ENCODE results near the gene BCAT1. TPM values are rescaled to one million over a fixed set of nuclear protein-coding genes. Genes with fewer than 3 reads are reported as not detected.

The BCAT1 gene, protein sequence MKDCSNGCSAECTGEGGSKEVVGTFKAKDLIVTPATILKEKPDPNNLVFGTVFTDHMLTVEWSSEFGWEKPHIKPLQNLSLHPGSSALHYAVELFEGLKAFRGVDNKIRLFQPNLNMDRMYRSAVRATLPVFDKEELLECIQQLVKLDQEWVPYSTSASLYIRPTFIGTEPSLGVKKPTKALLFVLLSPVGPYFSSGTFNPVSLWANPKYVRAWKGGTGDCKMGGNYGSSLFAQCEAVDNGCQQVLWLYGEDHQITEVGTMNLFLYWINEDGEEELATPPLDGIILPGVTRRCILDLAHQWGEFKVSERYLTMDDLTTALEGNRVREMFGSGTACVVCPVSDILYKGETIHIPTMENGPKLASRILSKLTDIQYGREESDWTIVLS
- total RNA-seq (1 to 10 TPM; 1.2 to 4.2 (median 3.2) TPM), total RNA-seq (1.1 to 92.2 (median 5.8) reads per million in 29 experiments)
- total RNA-seq (2013) = 0.77 TPM

GRCh38 chr12:24948757-24949722 is at the start of gene BCAT1:
TSS of gene BCAT1 (minus strand) at chr12:24949101. CDS start at chr12:24948932, 169 bp downstream.
- no peaks in the 10 kb centered on the region for H3K36me3 Mint-ChIP-seq
- H3K9me3 Mint-ChIP-seq = no peaks in the 10 kb centered on the region
- H3K4me3 ChIP-seq (ENCODE audit: control insufficient read depth in 1 of 2, extremely low read depth in 1 of 2, low read length in 1 of 2) = peak within 1 kb of the TSS; percentile 52 to 82
- H3K27ac ChIP-seq (ENCODE audit: low read length) = no peak within 1 kb of the TSS
- H3K4me1 Mint-ChIP-seq = peaks cover 19 to 36% (median 23%) of the 10 kb centered on the region in 3 donors
- peaks cover 0 to 20% of the 10 kb centered on the region in 2 experiments for H3K27me3 ChIP-seq (replicated peaks in 1 of 2; ENCODE audit: control insufficient read depth in 2 of 2, extremely low read depth in 1 of 2, insufficient read depth in 2 of 2, low read length in 1 of 2)
- no peaks in the 10 kb centered on the region for H3K9me3 ChIP-seq
- ChIA-PET POLR2A (no interaction called here), CTCF (interaction anchor here in 1 of 2 donors (0.6 kb wide), 1 partner anchor 1149 kb away, joined by 3 read pairs; no protein-coding TSS in a partner anchor)
- peak in 17 of 35 experiments; percentile 2 to 37 (median 7) for DNase-seq
- H3K4me1 ChIP-seq (ENCODE audit: control insufficient read depth in 1 of 2, extremely low read depth in 1 of 2, insufficient read depth in 2 of 2, low read length in 2 of 2) = peaks cover 10 to 12% of the 10 kb centered on the region in 2 experiments
- peak; percentile 44 to 66 (median 58) for ATAC-seq (replicated peaks in 1 of 4)
- 4% methylated on average over 33 of the region's 52 CpGs for WGBS (ENCODE audit: insufficient coverage)
- peak within 1 kb of the TSS in 1 of 2 donors; percentile 24 for H3K27ac Mint-ChIP-seq
- H3K36me3 ChIP-seq (ENCODE audit: control insufficient read depth in 2 of 2, extremely low read depth in 1 of 2, insufficient read depth in 1 of 2, low read length in 1 of 2) = no peaks in the 10 kb centered on the region
- peaks cover 36 to 54% of the 10 kb centered on the region in 2 donors for H3K27me3 Mint-ChIP-seq
- H3K4me3 Mint-ChIP-seq = peak within 1 kb of the TSS; percentile 73 to 94 (median 81)

DNA sequence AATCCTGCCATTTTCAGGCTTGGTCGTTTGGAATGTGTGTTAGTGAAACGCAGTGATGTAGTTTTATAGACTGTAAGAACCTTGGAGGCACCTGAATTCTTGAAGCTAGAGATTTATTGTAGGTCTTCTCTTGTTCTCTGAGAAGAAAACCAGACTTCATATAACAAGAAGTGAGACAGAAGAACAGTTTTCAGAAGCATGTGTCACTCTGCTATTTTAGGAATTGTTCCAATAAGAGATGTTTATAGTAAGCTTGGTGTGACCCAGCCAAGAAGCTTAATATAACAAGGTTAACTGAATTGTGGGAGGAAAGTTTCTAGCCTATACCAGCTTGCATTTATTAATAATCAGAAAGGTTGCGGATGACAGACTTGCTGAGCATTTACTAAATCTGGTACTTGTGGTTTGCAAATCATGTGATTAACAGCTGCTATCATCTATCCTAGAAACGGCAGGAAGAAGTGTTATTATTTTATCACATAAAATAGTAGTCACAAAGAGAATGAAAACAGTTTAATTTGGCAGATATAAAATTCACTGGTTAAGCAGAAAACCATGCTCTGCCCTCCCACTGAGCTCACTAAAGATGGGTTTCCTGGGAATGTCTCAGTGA is 49.2 kb upstream of the BCAT1 start:
- POLR2A ChIA-PET = interaction anchor here in 1 of 2 donors (0.6 kb wide), 1 partner anchor 15 kb away, joined by 4 read pairs; no protein-coding TSS in a partner anchor
- H3K4me3 ChIP-seq (ENCODE audit: control insufficient read depth in 1 of 2, extremely low read depth in 1 of 2, low read length in 1 of 2) = no peak overlapping the region
- ATAC-seq (replicated peaks in 1 of 4) (peak in 1 of 4 experiments; percentile 29), DNase-seq (peak in 1 of 35 experiments; percentile 24)
- peaks cover 0 to 2% of the 10 kb centered on the region in 2 donors for H3K27me3 Mint-ChIP-seq
- H3K36me3 Mint-ChIP-seq = no peaks in the 10 kb centered on the region
- no CpG with 5 or more reads among the region's 4 CpGs for WGBS (ENCODE audit: insufficient coverage)
- no peaks in the 10 kb centered on the region for H3K9me3 Mint-ChIP-seq
- H3K27me3 ChIP-seq (replicated peaks in 1 of 2; ENCODE audit: control insufficient read depth in 2 of 2, extremely low read depth in 1 of 2, insufficient read depth in 2 of 2, low read length in 1 of 2) = peaks cover 0 to 3% of the 10 kb centered on the region in 2 experiments
- no peak overlapping the region for H3K27ac ChIP-seq (ENCODE audit: low read length)
- H3K4me1 ChIP-seq (ENCODE audit: control insufficient read depth in 1 of 2, extremely low read depth in 1 of 2, insufficient read depth in 2 of 2, low read length in 2 of 2) = peaks cover 0 to 3% of the 10 kb centered on the region in 2 experiments
- peaks cover 12 to 22% (median 14%) of the 10 kb centered on the region in 3 donors for H3K4me1 Mint-ChIP-seq
- no peaks in the 10 kb centered on the region for H3K9me3 ChIP-seq
- H3K27ac Mint-ChIP-seq = peak overlapping the region in 1 of 2 donors; percentile 11
- CTCF ChIA-PET = interaction anchor here (0.7 to 2.3 kb wide), 5 partner anchors 54 to 157 kb away, joined by 4 to 16 read pairs (median 5); a partner anchor contains a TSS
- no peaks in the 10 kb centered on the region for H3K36me3 ChIP-seq (ENCODE audit: control insufficient read depth in 2 of 2, extremely low read depth in 1 of 2, insufficient read depth in 1 of 2, low read length in 1 of 2)
- no peak overlapping the region for H3K4me3 Mint-ChIP-seq

DNA sequence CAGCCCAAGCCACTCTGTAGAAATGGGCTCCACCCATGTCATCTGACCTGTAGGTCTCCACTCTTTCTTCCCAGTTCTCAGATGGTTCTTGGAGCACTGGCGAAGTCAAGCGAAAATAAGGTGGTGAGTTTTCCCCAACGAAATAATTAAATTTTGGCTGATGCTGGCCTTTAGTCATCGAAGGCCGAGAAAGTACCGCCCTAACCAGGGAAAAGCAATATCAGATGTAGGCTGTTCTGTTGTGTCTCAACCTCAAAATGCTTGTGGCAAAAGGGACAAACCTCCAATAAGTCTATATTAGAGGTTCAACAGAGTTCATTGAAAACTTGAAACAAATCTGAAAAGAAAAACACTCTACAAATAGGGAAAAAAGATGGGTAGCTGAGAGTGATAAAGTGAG is 48.6 kb upstream of the BCAT1 start:
- Histone ChIP-seq H3K27ac (ENCODE audit: low read length) (no peak overlapping the region), H3K4me3 (ENCODE audit: control insufficient read depth in 1 of 2, extremely low read depth in 1 of 2, low read length in 1 of 2) (no peak overlapping the region), H3K9me3 (no peaks in the 10 kb centered on the region), H3K27me3 (replicated peaks in 1 of 2; ENCODE audit: control insufficient read depth in 2 of 2, extremely low read depth in 1 of 2, insufficient read depth in 2 of 2, low read length in 1 of 2) (peaks cover 0 to under 1% of the 10 kb centered on the region in 2 experiments), H3K36me3 (ENCODE audit: control insufficient read depth in 2 of 2, extremely low read depth in 1 of 2, insufficient read depth in 1 of 2, low read length in 1 of 2) (no peaks in the 10 kb centered on the region), H3K4me1 (ENCODE audit: control insufficient read depth in 1 of 2, extremely low read depth in 1 of 2, insufficient read depth in 2 of 2, low read length in 2 of 2) (peaks cover 0 to 3% of the 10 kb centered on the region in 2 experiments)
- ChIA-PET POLR2A (interaction anchor here in 1 of 2 donors (0.6 kb wide), 1 partner anchor 14 kb away, joined by 4 read pairs; no protein-coding TSS in a partner anchor), CTCF (interaction anchor here (0.9 to 2.3 kb wide), 5 partner anchors 54 to 158 kb away, joined by 4 to 16 read pairs (median 5); a partner anchor contains a TSS)
- Mint-ChIP-seq H3K36me3 (no peaks in the 10 kb centered on the region), H3K9me3 (no peaks in the 10 kb centered on the region), H3K27me3 (no peaks in the 10 kb centered on the region), H3K27ac (no peak overlapping the region), H3K4me3 (no peak overlapping the region), H3K4me1 (peaks cover 12 to 22% (median 14%) of the 10 kb centered on the region in 3 donors)
- 90% methylated on average over 6 of the region's 6 CpGs for WGBS (ENCODE audit: insufficient coverage)
- no peak for DNase-seq
- ATAC-seq (replicated peaks in 1 of 4) = no peak

- Histone ChIP-seq H3K4me1 (ENCODE audit: control insufficient read depth in 1 of 2, extremely low read depth in 1 of 2, insufficient read depth in 2 of 2, low read length in 2 of 2) (peaks cover 0 to 3% of the 10 kb centered on the region in 2 experiments), H3K27me3 (replicated peaks in 1 of 2; ENCODE audit: control insufficient read depth in 2 of 2, extremely low read depth in 1 of 2, insufficient read depth in 2 of 2, low read length in 1 of 2) (no peaks in the 10 kb centered on the region), H3K27ac (ENCODE audit: low read length) (no peak overlapping the region), H3K36me3 (ENCODE audit: control insufficient read depth in 2 of 2, extremely low read depth in 1 of 2, insufficient read depth in 1 of 2, low read length in 1 of 2) (no peaks in the 10 kb centered on the region), H3K9me3 (no peaks in the 10 kb centered on the region), H3K4me3 (ENCODE audit: control insufficient read depth in 1 of 2, extremely low read depth in 1 of 2, low read length in 1 of 2) (no peak overlapping the region)
- no peak overlapping the region for H3K27ac Mint-ChIP-seq
- no peaks in the 10 kb centered on the region for H3K36me3 Mint-ChIP-seq
- ATAC-seq (replicated peaks in 1 of 4) = no peak
- no peak overlapping the region for H3K4me3 Mint-ChIP-seq
- peaks cover 12 to 22% (median 14%) of the 10 kb centered on the region in 3 donors for H3K4me1 Mint-ChIP-seq
- POLR2A ChIA-PET = interaction anchor here (0.7 kb wide), 2 partner anchors 46 to 113 kb away, joined by 3 to 4 read pairs; no protein-coding TSS in a partner anchor
- H3K27me3 Mint-ChIP-seq = no peaks in the 10 kb centered on the region
- CTCF ChIA-PET = interaction anchor here in 1 of 2 donors (0.7 to 2.3 kb wide), 3 partner anchors 55 to 158 kb away, joined by 4 to 16 read pairs (median 6); a partner anchor contains a TSS
- WGBS (ENCODE audit: insufficient coverage) = no CpG with 5 or more reads among the region's 5 CpGs
- DNase-seq = no peak
- H3K9me3 Mint-ChIP-seq = no peaks in the 10 kb centered on the region
Measured at GRCh38 chr12:24996820-24997219, 47.9 kb upstream of the BCAT1 start.

- Mint-ChIP-seq H3K27me3 (no peaks in the 10 kb centered on the region), H3K4me3 (no peak overlapping the region), H3K27ac (no peak overlapping the region), H3K9me3 (no peaks in the 10 kb centered on the region), H3K36me3 (no peaks in the 10 kb centered on the region), H3K4me1 (peaks cover 12 to 22% (median 14%) of the 10 kb centered on the region in 3 donors)
- CTCF ChIA-PET = interaction anchor here in 1 of 2 donors (0.7 to 2.3 kb wide), 3 partner anchors 56 to 159 kb away, joined by 4 to 16 read pairs (median 6); a partner anchor contains a TSS
- 85% methylated on average over 5 of the region's 8 CpGs for WGBS (ENCODE audit: insufficient coverage)
- Histone ChIP-seq H3K27me3 (replicated peaks in 1 of 2; ENCODE audit: control insufficient read depth in 2 of 2, extremely low read depth in 1 of 2, insufficient read depth in 2 of 2, low read length in 1 of 2) (no peaks in the 10 kb centered on the region), H3K9me3 (no peaks in the 10 kb centered on the region), H3K4me3 (ENCODE audit: control insufficient read depth in 1 of 2, extremely low read depth in 1 of 2, low read length in 1 of 2) (no peak overlapping the region), H3K4me1 (ENCODE audit: control insufficient read depth in 1 of 2, extremely low read depth in 1 of 2, insufficient read depth in 2 of 2, low read length in 2 of 2) (peaks cover 0 to 3% of the 10 kb centered on the region in 2 experiments), H3K36me3 (ENCODE audit: control insufficient read depth in 2 of 2, extremely low read depth in 1 of 2, insufficient read depth in 1 of 2, low read length in 1 of 2) (no peaks in the 10 kb centered on the region), H3K27ac (ENCODE audit: low read length) (no peak overlapping the region)
- POLR2A ChIA-PET = interaction anchor here (0.7 kb wide), 2 partner anchors 45 to 113 kb away, joined by 3 to 4 read pairs; no protein-coding TSS in a partner anchor
- ATAC-seq (replicated peaks in 1 of 4) = no peak
- DNase-seq = no peak
Measured at GRCh38 chr12:24996102-24996797, 47.3 kb upstream of the BCAT1 start.
